GM10847 (cell line): ENCODE measurements around the gene CKS1B.

ENCODE experiments used
- POLR2A ChIP-seq: IDR thresholded peaks from 2 replicates; pipeline ENCODE4 v1.6.1; 2011; ENCODE audit not compliant: insufficient read length; ENCODE audit errors: extremely low read depth

CKS1B gene

DNA sequence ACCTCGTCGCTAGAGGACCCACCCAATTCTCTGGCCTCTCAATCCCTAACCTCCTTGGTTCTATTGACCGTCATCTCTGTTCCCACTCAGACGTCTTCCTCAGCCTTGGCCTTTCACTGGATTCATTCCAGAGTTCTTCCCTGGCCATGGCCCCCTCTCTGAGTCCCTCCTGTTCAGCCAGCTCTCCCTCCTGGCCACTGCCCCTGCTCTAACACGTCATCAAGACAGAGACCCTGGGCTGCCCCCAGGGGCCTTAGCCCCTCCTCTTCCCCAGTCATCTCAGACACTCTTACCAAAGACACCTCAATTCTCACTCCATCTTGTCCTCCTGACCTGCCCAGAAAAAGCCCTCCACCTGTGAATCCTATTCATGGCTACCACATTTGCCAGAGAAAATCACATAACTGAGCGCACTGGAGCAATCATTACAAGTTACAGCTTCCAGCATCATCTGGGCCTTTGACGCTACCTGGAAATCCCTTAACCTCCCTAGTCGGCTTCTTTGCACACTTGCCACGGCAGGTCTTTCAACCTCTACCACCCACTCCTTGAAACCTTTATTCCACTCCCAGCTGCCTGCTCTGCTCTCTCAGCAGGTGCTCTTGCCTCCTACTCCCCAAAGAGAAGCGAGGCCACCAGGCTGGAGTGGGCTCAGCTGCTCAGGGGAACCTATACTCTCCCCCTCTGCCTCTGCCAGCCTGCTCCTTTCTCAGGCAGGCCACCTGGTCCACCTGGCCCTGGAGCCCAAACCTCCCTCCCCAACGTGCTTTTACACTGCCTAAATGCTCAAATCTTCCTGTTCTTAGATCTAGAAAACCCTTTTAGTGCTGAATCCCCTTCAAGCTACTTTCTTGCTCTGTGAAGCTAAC lies 45.1 kb downstream of the CKS1B start:
- TF ChIP-seq POLR2A = no peak

DNA sequence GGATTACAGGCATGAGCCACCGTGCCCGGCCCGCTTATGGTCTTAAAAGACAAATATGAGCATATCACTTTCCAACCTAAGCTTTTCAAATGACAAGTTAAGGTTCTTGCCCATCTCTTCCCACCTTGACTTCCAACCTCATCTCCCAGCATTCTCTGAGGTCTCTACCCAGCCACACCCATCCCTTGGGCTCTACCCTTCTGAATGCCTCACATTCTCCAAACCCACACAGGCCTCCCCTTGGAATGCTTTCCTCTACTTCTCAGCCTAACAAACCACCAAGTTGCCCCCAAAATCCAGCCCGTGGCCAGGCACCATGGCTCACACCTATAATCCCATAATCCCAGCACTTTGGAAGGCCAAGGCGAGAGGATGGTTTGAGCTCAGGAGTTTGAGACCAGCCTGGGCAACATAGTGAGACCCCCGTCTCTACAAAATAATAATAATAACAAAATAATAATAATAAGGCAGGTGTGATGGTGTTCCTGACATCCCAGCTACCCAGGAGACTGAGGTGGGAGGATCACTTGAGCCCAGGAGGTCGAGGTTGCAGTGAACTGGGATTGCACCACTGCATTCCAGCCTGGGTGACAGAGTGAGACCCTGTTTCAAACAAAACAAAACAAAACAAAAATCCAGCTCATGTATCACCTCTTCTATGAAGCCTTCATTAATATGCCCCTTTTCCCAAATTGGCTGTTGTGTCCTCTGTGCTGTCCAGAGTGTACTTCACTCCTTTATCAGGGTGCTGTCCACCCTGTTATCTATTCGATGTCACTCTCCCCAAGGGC lies 47.9 kb downstream of the CKS1B start:
- TF ChIP-seq POLR2A = no peak

DNA sequence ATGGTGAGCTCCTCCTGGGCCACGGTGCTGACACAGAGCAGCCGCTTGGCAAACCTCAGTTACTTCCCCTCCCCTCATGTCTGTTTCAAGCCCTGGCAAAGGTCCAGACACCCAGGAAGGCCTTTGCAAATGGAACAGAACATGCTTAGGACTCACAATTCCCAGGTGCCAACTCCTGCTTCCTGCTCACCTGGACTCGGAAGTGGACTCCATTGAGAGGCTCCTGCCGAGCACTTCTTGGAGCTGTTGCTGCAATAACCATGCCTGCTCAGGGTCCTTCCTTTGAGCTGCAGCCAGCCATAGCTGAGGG lies 48.4 kb downstream of the CKS1B start:
- no peak for TF ChIP-seq POLR2A

DNA sequence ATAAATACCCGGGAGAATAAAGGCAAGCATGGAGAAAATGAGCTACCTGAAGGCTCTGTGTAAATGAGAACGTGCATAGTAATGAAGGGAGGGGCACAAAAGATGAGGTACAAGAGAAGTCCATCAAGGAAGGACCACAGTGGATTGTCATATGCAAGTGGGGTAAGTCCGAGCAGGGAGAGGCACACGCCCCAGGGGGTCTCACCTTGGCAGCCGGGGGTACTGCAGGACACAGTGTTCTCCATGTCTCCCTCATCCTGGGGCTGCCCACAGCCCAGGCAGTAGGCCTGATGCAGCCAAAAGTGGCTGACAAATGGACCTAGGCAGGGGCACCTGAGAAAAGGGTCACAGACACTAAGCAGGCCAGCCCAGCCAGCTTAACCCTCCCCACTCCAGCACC lies 49.1 kb downstream of the CKS1B start:
- no peak for TF ChIP-seq POLR2A

DNA sequence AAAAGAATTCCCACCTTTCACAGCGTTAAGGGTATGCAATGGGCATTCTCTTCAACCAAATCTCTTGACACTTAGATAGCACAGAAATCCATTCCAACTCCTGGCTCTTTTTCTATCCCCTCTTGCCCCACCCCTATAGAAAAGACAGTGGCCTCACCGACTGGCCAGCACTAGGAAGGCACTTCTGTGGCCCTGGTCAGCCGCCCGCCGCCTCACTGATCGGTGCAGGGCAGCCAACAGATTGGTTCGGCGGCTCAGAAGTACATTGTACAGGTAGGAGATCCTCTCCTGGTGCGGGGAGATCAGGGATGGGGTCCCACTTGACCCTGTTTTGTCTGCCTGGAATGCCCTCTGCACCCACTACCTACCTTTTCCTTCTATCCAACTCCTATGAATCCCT lies 49.8 kb downstream of the CKS1B start:
- TF ChIP-seq POLR2A = no peak

DNA sequence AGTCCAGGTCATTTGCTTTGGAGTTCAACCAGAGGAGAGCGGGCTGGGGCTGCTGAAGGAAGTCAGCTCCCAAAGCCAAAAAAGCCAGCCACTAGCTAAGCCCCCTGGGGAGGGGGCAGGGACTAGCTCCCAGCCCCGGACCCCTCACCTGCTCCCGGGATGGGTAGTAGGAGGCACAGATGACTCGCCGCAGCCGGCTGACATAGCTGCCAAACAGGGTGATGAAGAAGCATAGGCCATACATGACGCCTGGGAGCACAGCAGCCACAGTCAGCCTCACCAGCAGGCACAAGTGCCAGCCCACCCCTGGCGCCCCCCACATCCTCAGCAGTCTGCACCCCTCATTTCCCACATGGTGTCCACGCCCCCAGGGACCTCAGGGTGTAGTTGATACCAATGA lies 51.7 kb downstream of the CKS1B start:
- no peak for TF ChIP-seq POLR2A

DNA sequence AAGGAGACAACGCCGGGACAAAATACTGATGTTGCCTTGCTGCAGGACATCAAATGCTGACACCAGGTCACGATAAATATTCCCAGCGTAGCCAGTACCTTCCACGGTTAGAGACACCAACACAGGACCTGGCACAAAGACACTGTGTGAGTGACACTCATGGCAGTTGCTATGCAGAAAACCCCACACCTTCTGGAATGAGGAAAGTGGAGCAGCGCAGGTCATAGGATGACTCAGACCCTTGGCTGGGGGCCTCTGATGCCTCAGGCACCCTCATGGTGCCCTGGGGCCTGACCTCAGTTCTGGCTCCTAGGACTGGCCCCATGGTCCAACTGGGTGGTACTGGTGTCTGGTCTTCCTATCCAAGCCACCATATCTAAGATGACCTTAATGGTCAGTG lies 52.1 kb downstream of the CKS1B start:
- TF ChIP-seq POLR2A = no peak
